Breast epithelium (tissue), 3 donors: ENCODE results near the gene HLA-DQB2.

Experiments
- CTCF ChIP-seq, 3 donors: fragments of 450-650 bp; IDR thresholded peaks; one replicate each; pipeline ENCODE4 v1.5.1; 2016 to 2017; ENCODE audit warnings: antibody characterized with exemption in 3 of 3, mild to moderate bottlenecking in 3 of 3, moderate library complexity in 3 of 3
- POLR2A ChIP-seq: fragments of 450-650 bp; IDR thresholded peaks from one replicate; pipeline ENCODE4 v1.6.1; 2016; ENCODE audit warnings: antibody characterized with exemption, mild to moderate bottlenecking, moderate library complexity
- POLR2AphosphoS5 ChIP-seq, 3 donors: sonication (generic); formaldehyde crosslinking; IDR thresholded peaks; one replicate each; pipeline ENCODE4 v1.6.1; 2017; ENCODE audit warnings: antibody characterized with exemption in 3 of 3

GRCh38 chr6:32799168-32799567 lies 35.8 kb upstream of the HLA-DQB2 start:
- TF ChIP-seq POLR2AphosphoS5 (IDR thresholded peaks at IDR 0.05) (no peak), CTCF (IDR thresholded peaks at IDR 0.05) (no peak), POLR2A (no peak)
